ENCODE data around the gene SAP30BP.

The SAP30BP gene

GRCh38 chr17:75649687-75650086, 17.5 kb upstream of the SAP30BP start:
- DNase-seq (ENCODE audit: insufficient read length, low spot score) (no peak), FAIRE-seq (no peak)
- no peak for TF ChIP-seq CTCF (IDR thresholded peaks at IDR 0.05; ENCODE audit: insufficient read depth, missing control alignments)

- DNase-seq (ENCODE audit: insufficient read length, low spot score) (no peak), FAIRE-seq (no peak)
- TF ChIP-seq CTCF (IDR thresholded peaks at IDR 0.05; ENCODE audit: insufficient read depth, missing control alignments) = no peak
Measured at GRCh38 chr17:75650874-75651273, 16.3 kb upstream of the SAP30BP start.

- no peak for TF ChIP-seq CTCF (IDR thresholded peaks at IDR 0.05; ENCODE audit: insufficient read depth, missing control alignments)
- DNase-seq (ENCODE audit: insufficient read length, low spot score) = no peak
- no peak for FAIRE-seq
Measured at GRCh38 chr17:75652341-75652740, 14.8 kb upstream of the SAP30BP start.

GRCh38 chr17:75652934-75653549, 14.1 kb upstream of the SAP30BP start:
- no peak for FAIRE-seq
- DNase-seq (ENCODE audit: insufficient read length, low spot score) = no peak
- TF ChIP-seq CTCF (IDR thresholded peaks at IDR 0.05; ENCODE audit: insufficient read depth, missing control alignments) = peak; percentile 71

- DNase-seq (ENCODE audit: insufficient read length, low spot score) (no peak), FAIRE-seq (no peak)
- TF ChIP-seq CTCF (IDR thresholded peaks at IDR 0.05; ENCODE audit: insufficient read depth, missing control alignments) = no peak
Measured at GRCh38 chr17:75654176-75654575, 13.0 kb upstream of the SAP30BP start.

GRCh38 chr17:75658237-75658636, 8.9 kb upstream of the SAP30BP start:
- DNase-seq (ENCODE audit: insufficient read length, low spot score) (no peak), FAIRE-seq (no peak)
- TF ChIP-seq CTCF (IDR thresholded peaks at IDR 0.05; ENCODE audit: insufficient read depth, missing control alignments) = no peak

GRCh38 chr17:75661531-75661930, 5.6 kb upstream of the SAP30BP start:
- TF ChIP-seq CTCF (IDR thresholded peaks at IDR 0.05; ENCODE audit: insufficient read depth, missing control alignments) = no peak
- FAIRE-seq = no peak
- DNase-seq (ENCODE audit: insufficient read length, low spot score) = no peak
